CD4-positive, alpha-beta T cell (primary cell): ENCODE results near the gene NAT9. TPM values are rescaled to one million over a fixed set of nuclear protein-coding genes. Genes with fewer than 3 reads are reported as not detected.

Experiments used
- ATAC-seq: fragments of 200-7000 bp; cut with Tn5 transposase; one replicate; pipeline ENCODE4 v1.10.0; 2022; ENCODE audit warnings: mild to moderate bottlenecking; ENCODE audit not compliant: poor library complexity
- CTCF ChIA-PET: fragments of 350-600 bp; sonication (Branson Sonifier 250); formaldehyde crosslinking; loops from one replicate; lab custom pipeline; 2021; ENCODE audit warnings: antibody characterized with exemption, inconsistent platforms; lab: Charles Lee
- POLR2A ChIA-PET: fragments of 350-600 bp; sonication (Branson Sonifier 250); formaldehyde crosslinking; loops from one replicate; lab custom pipeline; 2021; ENCODE audit warnings: antibody characterized with exemption, inconsistent platforms; lab: Charles Lee
- DNase-seq, 14 experiments: peaks; one replicate each; pipeline ENCODE4 v3.0.0-alpha.2; 2013 to 2020; ENCODE audit warnings: mixed read lengths in 2 of 14
- H3K27ac ChIP-seq, 2 donors: one replicate each; pipeline versions ENCODE4 v1.5.1 to v1.7.0; 2013; ENCODE audit warnings: low read length in 2 of 2, low read depth in 1 of 2, mild to moderate bottlenecking in 1 of 2
- H3K27me3 ChIP-seq, 2 experiments: 1 replicate in 1 of 2; 2 replicates in 1 of 2; pipeline versions ENCODE4 v1.6.1 to v1.7.0; 2013; ENCODE audit warnings: low read length in 2 of 2, control low read depth in 1 of 2, mild to moderate bottlenecking in 1 of 2, moderate library complexity in 1 of 2; ENCODE audit not compliant: insufficient read depth in 2 of 2, control insufficient read depth in 1 of 2
- H3K36me3 ChIP-seq: one replicate; pipeline ENCODE4 v1.6.1; 2013; ENCODE audit warnings: low read length, control low read depth; ENCODE audit not compliant: insufficient read depth
- H3K4me1 ChIP-seq: one replicate; pipeline ENCODE4 v1.6.1; 2013; ENCODE audit warnings: low read length, control low read depth; ENCODE audit not compliant: insufficient read depth
- H3K4me3 ChIP-seq: one replicate; pipeline ENCODE4 v1.5.1; 2013; ENCODE audit warnings: mild to moderate bottlenecking, low read length, moderate library complexity
- H3K9me3 ChIP-seq, 2 experiments: 1 replicate in 1 of 2; 2 replicates in 1 of 2; pipeline versions ENCODE4 v1.6.1 to v1.7.0; 2013; ENCODE audit warnings: low read length in 2 of 2, mild to moderate bottlenecking in 2 of 2, control low read depth in 1 of 2, moderate library complexity in 1 of 2; ENCODE audit not compliant: control insufficient read depth in 1 of 2, insufficient read depth in 1 of 2
- H3K27ac Mint-ChIP-seq: one replicate; pipeline ENCODE4 v1.8.0; 2020; ENCODE audit warnings: mixed read lengths
- H3K27me3 Mint-ChIP-seq: one replicate; pipeline ENCODE4 v1.8.0; 2021; ENCODE audit warnings: mixed read lengths
- H3K36me3 Mint-ChIP-seq: one replicate; pipeline ENCODE4 v1.8.0; 2021; ENCODE audit warnings: low read depth, mixed read lengths
- H3K4me1 Mint-ChIP-seq: one replicate; pipeline ENCODE4 v1.8.0; 2021; ENCODE audit warnings: low read depth, mixed read lengths
- H3K4me3 Mint-ChIP-seq: one replicate; pipeline ENCODE4 v1.8.0; 2020; ENCODE audit warnings: mild to moderate bottlenecking, mixed read lengths
- H3K9me3 Mint-ChIP-seq: one replicate; pipeline ENCODE4 v1.8.0; 2020; ENCODE audit warnings: mixed read lengths
- CTCF ChIP-seq: fragments of 200-600 bp; IDR thresholded peaks from one replicate; pipeline ENCODE4 v1.8.0; 2022; ENCODE audit warnings: antibody characterized with exemption, mild to moderate bottlenecking
- intact Hi-C, 2 experiments: fragments of 100-400 bp; cut with DNase I in 1 of 2; cut with micrococcal nuclease in 1 of 2; formaldehyde crosslinking; loops; one replicate each; pipeline versions ENCODE4 v1.15.1 to v1.9.0; 2023 to 2025; cut with DNase I, micrococcal nuclease
- total RNA-seq, 174 experiments: library from RNA in 2 of 174; stranded (reverse) in 2 of 174; gene quantifications; one replicate each; pipeline ENCODE4 v1.2.3 and lab custom pipeline; 2021 to 2026

The NAT9 gene
- total RNA-seq, 2 experiments from 2014 or later, result 34.6 to 38.2 TPM

GRCh38 chr17:74768069-74768762, 7.9 kb downstream of the NAT9 start:
- no peak for DNase-seq
- TF ChIP-seq CTCF, result no peak
- Histone ChIP-seq H3K27ac (peak overlapping the region in 1 of 2 donors; percentile 36), H3K9me3 (no peaks in the 10 kb centered on the region), H3K4me3 (no peak overlapping the region), H3K36me3 (peaks cover 97% of the 10 kb centered on the region), H3K27me3 (no peaks in the 10 kb centered on the region), H3K4me1 (peaks cover 58% of the 10 kb centered on the region)
- Mint-ChIP-seq H3K4me3 (no peak overlapping the region), H3K4me1 (peaks cover 24% of the 10 kb centered on the region), H3K27me3 (no peaks in the 10 kb centered on the region), H3K36me3 (peaks cover 85% of the 10 kb centered on the region), H3K9me3 (no peaks in the 10 kb centered on the region), H3K27ac (peak overlapping the region; percentile 81)
- ChIA-PET POLR2A (interaction anchor here (1.3 to 1.7 kb wide), 2 partner anchors 111 kb away, joined by 4 to 5 read pairs; no protein-coding TSS in a partner anchor), CTCF (interaction anchor here (2.2 kb wide), 1 partner anchor 19 kb away, joined by 6 read pairs; no protein-coding TSS in a partner anchor)
- intact Hi-C loops, result no loop called here
- no peak for ATAC-seq

GRCh38 chr17:74767111-74767516, 9.0 kb downstream of the NAT9 start:
- H3K4me3 ChIP-seq, result no peak overlapping the region
- peak overlapping the region in 1 of 2 donors; percentile 36 for H3K27ac ChIP-seq
- H3K27me3 Mint-ChIP-seq, result no peaks in the 10 kb centered on the region
- no peak overlapping the region for H3K4me3 Mint-ChIP-seq
- CTCF ChIA-PET, result interaction anchor here (2.2 kb wide), 1 partner anchor 18 kb away, joined by 6 read pairs; no protein-coding TSS in a partner anchor
- H3K27ac Mint-ChIP-seq, result peak overlapping the region; percentile 44
- intact Hi-C loops, result no loop called here
- H3K9me3 ChIP-seq, result no peaks in the 10 kb centered on the region
- H3K9me3 Mint-ChIP-seq, result no peaks in the 10 kb centered on the region
- H3K4me1 ChIP-seq, result peaks cover 62% of the 10 kb centered on the region
- POLR2A ChIA-PET, result interaction anchor here (1.3 kb wide), 1 partner anchor 110 kb away, joined by 5 read pairs; no protein-coding TSS in a partner anchor
- H3K4me1 Mint-ChIP-seq, result peaks cover 26% of the 10 kb centered on the region
- no peak for DNase-seq
- peaks cover 97% of the 10 kb centered on the region for H3K36me3 ChIP-seq
- H3K36me3 Mint-ChIP-seq, result peaks cover 81% of the 10 kb centered on the region
- no peak for ATAC-seq
- no peak for TF ChIP-seq CTCF
- H3K27me3 ChIP-seq, result no peaks in the 10 kb centered on the region

GRCh38 chr17:74766413-74766812, 9.7 kb downstream of the NAT9 start:
- no peak overlapping the region for H3K4me3 Mint-ChIP-seq
- TF ChIP-seq CTCF, result no peak
- Histone ChIP-seq H3K4me3 (no peak overlapping the region), H3K9me3 (no peaks in the 10 kb centered on the region), H3K36me3 (peaks cover 97% of the 10 kb centered on the region), H3K27me3 (no peaks in the 10 kb centered on the region), H3K27ac (peak overlapping the region in 1 of 2 donors; percentile 36), H3K4me1 (peaks cover 68% of the 10 kb centered on the region)
- peaks cover 74% of the 10 kb centered on the region for H3K36me3 Mint-ChIP-seq
- H3K27me3 Mint-ChIP-seq, result no peaks in the 10 kb centered on the region
- H3K9me3 Mint-ChIP-seq, result no peaks in the 10 kb centered on the region
- DNase-seq (no peak), ATAC-seq (no peak)
- POLR2A ChIA-PET, result no interaction called here
- CTCF ChIA-PET, result interaction anchor here (1.5 to 2.2 kb wide), 2 partner anchors 17 to 29 kb away, joined by 3 to 6 read pairs; no protein-coding TSS in a partner anchor
- peaks cover 27% of the 10 kb centered on the region for H3K4me1 Mint-ChIP-seq
- H3K27ac Mint-ChIP-seq, result peak overlapping the region; percentile 61
- intact Hi-C loops, result no loop called here
